ENCODE data around the gene CLIC5.

Gene CLIC5

GRCh38 chr6:45882671-45883070, 133.0 kb downstream of the CLIC5 start:
- DNase-seq: no peak

- DNase-seq: no peak
Observed at GRCh38 chr6:45881705-45882467, 133.8 kb downstream of the CLIC5 start.

- DNase-seq: no peak
Observed at GRCh38 chr6:45880676-45881075, 135.0 kb downstream of the CLIC5 start.

GRCh38 chr6:45880159-45880558, 135.5 kb downstream of the CLIC5 start:
- no peak for DNase-seq

- no peak for DNase-seq
Observed at GRCh38 chr6:45877970-45878590, 137.6 kb downstream of the CLIC5 start.

GRCh38 chr6:45872827-45873365, 142.8 kb downstream of the CLIC5 start:
- no peak for DNase-seq

- DNase-seq: no peak
Observed at GRCh38 chr6:45870531-45870930, 145.1 kb downstream of the CLIC5 start.

GRCh38 chr6:45864651-45865050, 151.0 kb downstream of the CLIC5 start:
- no peak for DNase-seq

GRCh38 chr6:45858691-45859090, 157.0 kb downstream of the CLIC5 start:
- no peak for DNase-seq

- DNase-seq: no peak
Observed at GRCh38 chr6:45857827-45858226, 157.8 kb downstream of the CLIC5 start.

- DNase-seq: no peak
Observed at GRCh38 chr6:45855642-45856394, 159.8 kb downstream of the CLIC5 start.

GRCh38 chr6:45854149-45854742, 161.4 kb downstream of the CLIC5 start:
- no peak for DNase-seq

- no peak for DNase-seq
Observed at GRCh38 chr6:45851034-45851400, 164.6 kb downstream of the CLIC5 start.

GRCh38 chr6:45850378-45851033, 165.2 kb downstream of the CLIC5 start:
- no peak for DNase-seq

- DNase-seq: no peak
Observed at GRCh38 chr6:45845567-45845966, 170.1 kb downstream of the CLIC5 start.

GRCh38 chr6:45844986-45845385, 170.7 kb downstream of the CLIC5 start:
- DNase-seq: no peak

- no peak for DNase-seq
Observed at GRCh38 chr6:45843848-45844521, 171.7 kb downstream of the CLIC5 start.

- no peak for DNase-seq
Observed at GRCh38 chr6:45841062-45841461, 174.6 kb downstream of the CLIC5 start.

- no peak for DNase-seq
Observed at GRCh38 chr6:45838996-45839395, 176.7 kb downstream of the CLIC5 start.

- DNase-seq: no peak
Observed at GRCh38 chr6:45838451-45838850, 177.2 kb downstream of the CLIC5 start.

- DNase-seq: no peak
Observed at GRCh38 chr6:45837541-45838200, 178.0 kb downstream of the CLIC5 start.

GRCh38 chr6:45836984-45837383, 178.7 kb downstream of the CLIC5 start:
- DNase-seq: no peak
